ENCODE data around the gene CCDC174.

The CCDC174 gene

DNA sequence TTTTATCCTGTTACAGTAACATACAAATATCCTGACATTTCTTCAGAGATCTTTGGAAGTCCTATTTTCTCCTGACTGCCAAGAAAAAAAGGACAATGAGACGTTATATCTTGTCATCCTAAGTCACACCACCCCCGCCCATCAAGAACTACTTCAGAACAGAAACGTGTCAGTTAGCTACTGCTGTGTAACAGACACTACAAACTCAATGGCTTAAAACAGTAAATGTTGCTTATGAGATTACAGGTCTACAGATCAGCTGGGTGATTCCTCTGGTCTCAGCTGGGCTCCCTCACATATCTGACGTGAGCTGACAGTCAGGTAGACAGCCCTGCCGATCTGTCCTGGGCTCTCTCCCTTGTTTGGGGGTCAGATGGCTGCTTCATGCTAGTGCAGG, 20.5 kb upstream of the CCDC174 start:
- no peak overlapping the region for H3K4me3 ChIP-seq (ENCODE audit: control insufficient read depth, low read depth, low read length)
- TF ChIP-seq, protein P1, sequence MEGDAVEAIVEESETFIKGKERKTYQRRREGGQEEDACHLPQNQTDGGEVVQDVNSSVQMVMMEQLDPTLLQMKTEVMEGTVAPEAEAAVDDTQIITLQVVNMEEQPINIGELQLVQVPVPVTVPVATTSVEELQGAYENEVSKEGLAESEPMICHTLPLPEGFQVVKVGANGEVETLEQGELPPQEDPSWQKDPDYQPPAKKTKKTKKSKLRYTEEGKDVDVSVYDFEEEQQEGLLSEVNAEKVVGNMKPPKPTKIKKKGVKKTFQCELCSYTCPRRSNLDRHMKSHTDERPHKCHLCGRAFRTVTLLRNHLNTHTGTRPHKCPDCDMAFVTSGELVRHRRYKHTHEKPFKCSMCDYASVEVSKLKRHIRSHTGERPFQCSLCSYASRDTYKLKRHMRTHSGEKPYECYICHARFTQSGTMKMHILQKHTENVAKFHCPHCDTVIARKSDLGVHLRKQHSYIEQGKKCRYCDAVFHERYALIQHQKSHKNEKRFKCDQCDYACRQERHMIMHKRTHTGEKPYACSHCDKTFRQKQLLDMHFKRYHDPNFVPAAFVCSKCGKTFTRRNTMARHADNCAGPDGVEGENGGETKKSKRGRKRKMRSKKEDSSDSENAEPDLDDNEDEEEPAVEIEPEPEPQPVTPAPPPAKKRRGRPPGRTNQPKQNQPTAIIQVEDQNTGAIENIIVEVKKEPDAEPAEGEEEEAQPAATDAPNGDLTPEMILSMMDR (IDR thresholded peaks at IDR 0.05; ENCODE audit: control insufficient read depth, insufficient read depth, low read depth, low read length, missing control alignments) = no peak
- DNase-seq (ENCODE audit: low read depth) = no peak

DNA sequence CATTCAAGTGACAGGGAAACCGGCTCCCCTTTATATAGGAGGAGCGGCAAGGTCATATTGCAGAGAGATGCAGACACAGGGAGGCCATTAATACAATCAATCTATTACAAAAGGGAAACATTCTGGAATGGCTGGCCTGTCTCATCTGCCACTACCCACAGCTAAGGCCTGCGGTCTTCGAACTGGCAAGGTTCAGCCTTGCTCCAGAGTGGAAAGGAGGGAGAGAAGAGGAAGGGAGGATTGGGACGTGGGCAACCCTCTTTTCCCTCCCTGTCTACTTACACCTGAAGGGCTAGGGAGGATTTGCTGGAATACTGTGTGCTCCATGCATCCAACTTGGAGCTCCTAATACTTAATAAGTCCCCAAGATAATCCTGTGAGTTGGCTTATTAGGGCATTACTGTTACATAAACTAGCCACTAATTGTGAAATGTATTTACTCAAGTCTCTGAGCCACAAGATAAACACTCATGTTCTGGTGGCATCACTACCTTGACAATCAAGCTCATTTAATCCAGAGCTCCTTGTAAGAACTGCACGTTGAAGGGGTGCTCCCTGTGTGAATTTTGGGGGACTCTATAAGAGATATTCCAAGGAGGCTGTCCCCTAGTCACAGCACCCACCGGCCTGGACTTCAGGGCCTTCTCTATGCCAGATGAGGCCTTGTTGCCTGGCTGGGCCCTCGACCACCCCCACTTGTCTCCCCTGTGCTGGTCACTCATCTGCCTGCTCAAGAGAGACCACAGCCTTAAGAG, 19.7 kb upstream of the CCDC174 start:
- DNase-seq (ENCODE audit: low read depth) = no peak
- TF ChIP-seq, protein P1 (IDR thresholded peaks at IDR 0.05; ENCODE audit: control insufficient read depth, insufficient read depth, low read depth, low read length, missing control alignments) = no peak
- no peak overlapping the region for H3K4me3 ChIP-seq (ENCODE audit: control insufficient read depth, low read depth, low read length)

DNA sequence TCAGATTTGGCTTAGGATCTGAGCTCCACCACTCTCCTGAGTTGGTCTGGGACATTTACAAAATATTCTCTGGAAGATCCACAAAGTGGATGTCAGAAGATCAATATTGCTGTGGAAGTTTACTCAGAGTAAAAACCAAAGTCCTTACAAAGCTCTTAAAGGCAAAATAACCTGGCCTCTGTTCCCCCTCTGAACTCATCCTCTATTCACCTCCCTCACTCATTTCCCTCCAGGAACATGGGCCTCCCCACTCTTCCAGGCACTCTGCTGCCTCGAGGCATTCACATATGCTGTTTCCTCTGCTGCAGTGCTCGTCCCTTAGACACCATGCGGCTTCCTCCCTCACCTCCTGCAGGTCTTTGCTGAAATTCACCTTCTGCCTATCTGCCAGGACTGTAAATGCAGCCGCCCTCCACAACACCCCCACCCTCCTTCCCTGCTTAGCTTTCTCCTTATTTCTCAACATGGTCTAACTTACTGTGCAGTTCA, 19.1 kb upstream of the CCDC174 start:
- DNase-seq (ENCODE audit: low read depth) = no peak
- no peak overlapping the region for H3K4me3 ChIP-seq (ENCODE audit: control insufficient read depth, low read depth, low read length)
- TF ChIP-seq, protein P1 (IDR thresholded peaks at IDR 0.05; ENCODE audit: control insufficient read depth, insufficient read depth, low read depth, low read length, missing control alignments) = no peak

DNA sequence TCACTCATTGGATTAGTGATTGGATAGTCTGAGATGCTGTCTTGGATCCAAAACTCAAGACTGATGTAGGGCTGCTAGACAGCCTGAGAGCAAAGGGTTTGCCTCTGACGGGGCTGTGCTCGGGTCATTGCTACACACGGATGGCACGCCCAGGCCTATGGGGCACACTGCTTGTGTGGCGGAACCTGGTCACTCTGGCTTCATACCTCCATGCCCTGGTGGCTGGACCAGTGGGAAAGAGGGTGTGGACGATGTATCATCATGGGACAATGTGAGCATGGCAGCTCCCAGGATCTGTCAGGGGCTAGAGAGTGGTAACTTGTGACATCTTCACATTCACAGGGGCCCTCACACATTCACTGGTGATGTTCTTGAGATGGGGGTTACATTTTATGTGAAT, 18.1 kb upstream of the CCDC174 start:
- TF ChIP-seq, protein P1 (IDR thresholded peaks at IDR 0.05; ENCODE audit: control insufficient read depth, insufficient read depth, low read depth, low read length, missing control alignments) = no peak

DNA sequence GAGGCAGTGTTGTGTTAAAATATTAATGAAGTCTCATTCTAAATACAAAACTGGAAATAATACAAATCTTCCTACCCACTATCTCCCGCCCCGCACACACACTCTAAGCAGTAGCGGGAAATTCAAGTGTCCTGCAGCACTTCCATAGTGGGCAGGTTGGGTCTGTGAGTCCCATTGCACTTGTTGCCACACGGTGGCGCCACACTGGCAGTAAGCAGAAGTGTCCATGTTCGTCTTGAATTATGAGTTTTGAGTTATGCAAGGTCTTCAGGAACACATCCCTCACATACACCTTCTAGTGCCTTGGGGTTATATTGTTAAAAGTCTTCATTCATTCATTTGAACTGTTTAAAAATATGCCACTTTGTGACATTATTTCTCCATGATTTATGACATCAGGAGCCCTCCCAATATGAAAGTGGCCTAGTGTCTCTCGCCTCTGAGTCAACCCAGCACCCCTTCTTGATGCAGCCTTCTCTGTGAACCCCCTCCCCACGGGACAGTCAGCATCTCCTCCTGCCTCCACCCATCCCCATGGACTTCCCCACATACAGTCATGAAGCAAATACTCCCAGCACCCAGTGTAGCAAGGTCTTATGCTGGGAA, 17.6 kb upstream of the CCDC174 start:
- H3K4me3 ChIP-seq (ENCODE audit: control insufficient read depth, low read depth, low read length) = no peak overlapping the region
- TF ChIP-seq, protein P1 (IDR thresholded peaks at IDR 0.05; ENCODE audit: control insufficient read depth, insufficient read depth, low read depth, low read length, missing control alignments) = peak; percentile 67
- DNase-seq (ENCODE audit: low read depth) = no peak

More for the DNA sequence above, 18.1 kb upstream of the CCDC174 start:
- no peak overlapping the region for H3K4me3 ChIP-seq (ENCODE audit: control insufficient read depth, low read depth, low read length)
- no peak for DNase-seq (ENCODE audit: low read depth)

DNA sequence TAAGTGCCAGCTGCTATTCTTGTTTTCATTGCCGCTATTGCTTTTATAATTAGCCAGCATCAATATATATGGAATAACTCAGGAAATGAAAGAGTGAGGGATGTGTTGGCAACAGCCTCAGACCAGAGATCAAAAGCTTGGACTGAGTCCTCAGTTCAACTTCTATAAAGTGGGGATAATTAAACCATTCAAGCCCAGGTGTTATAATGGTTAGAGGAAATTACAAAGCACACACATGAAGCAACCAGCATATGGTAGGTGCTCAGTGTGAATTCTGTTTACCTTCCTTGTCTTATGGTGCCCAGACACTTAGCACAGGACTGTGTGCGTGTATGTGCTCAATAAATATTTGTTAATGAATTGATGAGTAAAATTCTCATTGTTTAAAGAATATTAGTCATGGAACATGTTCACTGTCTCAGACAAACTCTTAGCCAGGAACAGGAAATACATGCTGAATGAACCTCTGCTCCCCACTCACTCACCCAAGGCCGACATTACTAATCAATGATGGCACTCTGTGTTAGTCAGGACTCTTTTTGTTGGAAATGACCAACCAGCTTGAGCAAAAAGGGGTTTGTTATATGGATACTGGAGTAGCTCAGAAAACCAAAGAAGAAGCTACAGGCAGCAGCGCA, 16.7 kb upstream of the CCDC174 start:
- DNase-seq (ENCODE audit: low read depth) = no peak
- no peak overlapping the region for H3K4me3 ChIP-seq (ENCODE audit: control insufficient read depth, low read depth, low read length)
- TF ChIP-seq, protein P1 (IDR thresholded peaks at IDR 0.05; ENCODE audit: control insufficient read depth, insufficient read depth, low read depth, low read length, missing control alignments) = no peak
